GM12864 (cell line): Measurements from ENCODE around the gene NUP214.

Experiments
- DNase-seq: peaks from one replicate; pipeline ENCODE4 v3.0.0-alpha.2; 2011; ENCODE audit warnings: low read depth
- H3K4me3 ChIP-seq: 2 replicates; pipeline ENCODE4 v1.5.1; 2011; ENCODE audit warnings: mild to moderate bottlenecking, low read depth, low read length, control low read depth
- TF ChIP-seq, protein P1 (sequence below): IDR thresholded peaks from 2 replicates; pipeline ENCODE4 v1.5.1; 2011; ENCODE audit warnings: low read depth, mild to moderate bottlenecking, moderate library complexity, low read length, control low read depth, inconsistent platforms; ENCODE audit errors: missing control alignments

NUP214 gene

DNA sequence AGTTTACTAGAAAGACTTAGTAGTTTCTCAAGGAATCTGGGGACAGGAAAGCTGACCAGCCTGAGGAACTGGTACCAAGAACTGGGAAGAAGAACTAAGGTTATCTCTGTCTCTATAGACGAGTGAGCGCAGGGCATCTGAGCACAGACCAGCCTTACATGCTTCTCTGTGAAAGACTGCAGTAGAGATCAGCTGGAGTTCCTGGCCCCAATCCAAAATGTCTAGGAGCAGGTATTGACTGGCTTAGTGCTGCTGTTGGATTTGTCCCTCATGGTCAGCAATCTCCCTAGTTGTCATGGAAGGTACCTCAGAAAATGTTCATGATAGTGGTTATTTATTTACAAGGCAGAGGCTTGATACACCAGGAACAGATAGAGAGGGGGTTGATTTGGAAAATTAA lies 13.3 kb downstream of the NUP214 start:
- no peak for DNase-seq
- TF ChIP-seq, protein P1, sequence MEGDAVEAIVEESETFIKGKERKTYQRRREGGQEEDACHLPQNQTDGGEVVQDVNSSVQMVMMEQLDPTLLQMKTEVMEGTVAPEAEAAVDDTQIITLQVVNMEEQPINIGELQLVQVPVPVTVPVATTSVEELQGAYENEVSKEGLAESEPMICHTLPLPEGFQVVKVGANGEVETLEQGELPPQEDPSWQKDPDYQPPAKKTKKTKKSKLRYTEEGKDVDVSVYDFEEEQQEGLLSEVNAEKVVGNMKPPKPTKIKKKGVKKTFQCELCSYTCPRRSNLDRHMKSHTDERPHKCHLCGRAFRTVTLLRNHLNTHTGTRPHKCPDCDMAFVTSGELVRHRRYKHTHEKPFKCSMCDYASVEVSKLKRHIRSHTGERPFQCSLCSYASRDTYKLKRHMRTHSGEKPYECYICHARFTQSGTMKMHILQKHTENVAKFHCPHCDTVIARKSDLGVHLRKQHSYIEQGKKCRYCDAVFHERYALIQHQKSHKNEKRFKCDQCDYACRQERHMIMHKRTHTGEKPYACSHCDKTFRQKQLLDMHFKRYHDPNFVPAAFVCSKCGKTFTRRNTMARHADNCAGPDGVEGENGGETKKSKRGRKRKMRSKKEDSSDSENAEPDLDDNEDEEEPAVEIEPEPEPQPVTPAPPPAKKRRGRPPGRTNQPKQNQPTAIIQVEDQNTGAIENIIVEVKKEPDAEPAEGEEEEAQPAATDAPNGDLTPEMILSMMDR: no peak
- no peak overlapping the region for H3K4me3 ChIP-seq

DNA sequence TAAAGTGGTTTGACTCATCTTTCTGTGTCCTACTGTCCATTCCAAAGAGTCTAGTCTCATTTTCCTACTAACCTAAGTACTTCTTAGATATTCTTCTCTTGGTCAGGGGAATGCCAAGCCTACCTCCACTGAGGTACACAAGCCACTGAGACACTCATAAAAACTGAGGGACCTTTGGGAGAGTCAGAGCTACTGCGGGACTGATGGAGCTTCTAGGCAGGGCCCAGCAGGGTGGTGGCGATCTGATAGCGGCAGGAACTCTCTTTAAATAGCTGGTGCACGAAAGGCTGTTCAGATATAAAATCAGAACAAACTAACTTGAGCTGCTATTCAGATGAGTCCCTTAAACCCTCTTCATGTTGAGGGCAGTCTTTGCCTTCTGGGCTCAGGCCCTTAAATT lies 14.7 kb downstream of the NUP214 start:
- DNase-seq: no peak
- no peak overlapping the region for H3K4me3 ChIP-seq
- TF ChIP-seq, protein P1: no peak

DNA sequence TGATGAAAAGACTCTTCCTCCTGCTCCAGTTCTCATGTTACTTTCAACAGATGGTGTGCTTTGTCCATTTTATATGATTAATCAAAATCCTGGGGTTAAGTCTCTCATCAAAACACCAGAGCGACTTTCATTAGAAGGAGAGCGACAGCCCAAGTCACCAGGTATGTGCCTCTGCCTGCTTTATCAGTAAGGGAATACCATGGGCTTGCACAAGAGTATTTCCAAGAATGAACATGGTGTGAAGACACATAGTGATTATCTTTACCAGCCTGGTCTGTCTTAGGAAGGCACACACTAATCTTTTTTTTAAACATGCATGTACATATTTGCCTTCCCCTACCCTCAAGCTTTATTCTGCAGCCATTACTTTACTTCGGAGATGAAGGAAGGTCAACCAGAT lies 15.2 kb downstream of the NUP214 start:
- TF ChIP-seq, protein P1: no peak
- no peak for DNase-seq
- no peak overlapping the region for H3K4me3 ChIP-seq

DNA sequence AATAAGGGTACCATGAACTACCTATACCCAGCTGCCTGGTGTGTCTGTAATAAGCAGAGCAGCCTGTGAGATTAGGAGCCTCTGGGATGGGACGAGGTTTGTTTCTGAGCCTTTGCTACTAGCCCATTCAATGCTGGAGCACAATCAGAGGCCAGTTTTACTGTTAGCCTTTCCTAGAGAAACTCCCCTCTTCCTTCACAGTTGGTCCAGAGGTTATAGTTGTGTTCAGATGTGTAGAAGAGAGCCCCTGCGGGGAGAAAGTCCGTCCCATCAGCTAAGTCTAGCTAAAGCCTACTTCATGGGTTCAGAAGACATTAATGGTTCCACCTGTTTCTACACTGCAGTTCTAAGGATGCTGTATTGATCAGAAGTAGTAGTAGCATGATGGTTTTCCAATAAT lies 16.8 kb downstream of the NUP214 start:
- TF ChIP-seq, protein P1: no peak
- H3K4me3 ChIP-seq: no peak overlapping the region
- no peak for DNase-seq

DNA sequence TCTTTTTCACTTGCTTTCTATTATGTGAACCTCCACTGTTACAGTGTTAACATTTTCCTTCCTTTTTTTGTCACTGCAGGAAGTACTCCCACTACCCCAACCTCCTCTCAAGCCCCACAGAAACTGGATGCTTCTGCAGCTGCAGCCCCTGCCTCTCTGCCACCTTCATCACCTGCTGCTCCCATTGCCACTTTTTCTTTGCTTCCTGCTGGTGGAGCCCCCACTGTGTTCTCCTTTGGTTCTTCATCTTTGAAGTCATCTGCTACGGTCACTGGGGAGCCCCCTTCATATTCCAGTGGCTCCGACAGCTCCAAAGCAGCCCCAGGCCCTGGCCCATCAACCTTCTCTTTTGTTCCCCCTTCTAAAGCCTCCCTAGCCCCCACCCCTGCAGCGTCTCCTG lies 18.8 kb downstream of the NUP214 start:
- TF ChIP-seq, protein P1: no peak
- no peak for DNase-seq
- no peak overlapping the region for H3K4me3 ChIP-seq

DNA sequence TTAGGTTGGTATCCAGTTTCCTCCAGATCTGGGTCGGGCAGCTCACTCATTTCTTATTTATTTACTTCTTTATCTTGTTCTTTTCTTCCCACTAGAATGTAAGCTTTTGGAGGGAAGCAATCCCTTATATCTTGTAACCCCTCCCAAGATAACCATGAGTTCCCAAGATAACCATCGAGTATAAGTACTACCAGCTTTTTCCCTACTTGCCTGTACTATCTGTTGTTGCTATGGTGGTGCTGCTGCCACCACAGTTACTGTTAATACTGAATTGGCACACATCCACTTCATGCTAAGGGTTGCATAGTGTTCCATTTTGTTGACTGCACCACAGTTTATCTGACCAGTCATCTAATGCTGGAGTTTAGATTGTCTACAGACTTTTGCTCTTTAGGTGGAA lies 19.9 kb downstream of the NUP214 start:
- no peak overlapping the region for H3K4me3 ChIP-seq
- TF ChIP-seq, protein P1: no peak
- DNase-seq: no peak

DNA sequence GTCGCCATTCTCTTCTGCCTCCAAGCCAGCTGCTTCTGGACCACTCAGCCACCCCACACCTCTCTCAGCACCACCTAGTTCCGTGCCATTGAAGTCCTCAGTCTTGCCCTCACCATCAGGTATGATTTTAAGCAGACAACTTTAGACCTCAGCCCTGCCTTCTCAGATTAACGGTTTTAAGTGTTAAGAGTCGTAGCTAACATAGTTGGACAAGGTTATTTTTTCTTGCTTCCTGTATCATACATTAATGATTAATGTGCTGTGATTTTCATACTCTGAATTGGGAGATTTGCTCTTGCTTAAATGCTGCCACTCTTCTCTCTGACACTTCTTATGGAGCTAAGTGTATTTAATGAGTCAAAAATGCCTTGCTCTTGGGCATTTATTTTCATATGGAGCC lies 20.8 kb downstream of the NUP214 start:
- DNase-seq: no peak
- no peak overlapping the region for H3K4me3 ChIP-seq
- TF ChIP-seq, protein P1: no peak
